ENCODE data around the gene SRC.
A peak's percentile ranks its signal among the peaks of the same experiment; 100 is the strongest.

The SRC gene

GRCh38 chr20:37385176-37385575 is 39.2 kb downstream of the SRC start:
- no peak for DNase-seq

DNA sequence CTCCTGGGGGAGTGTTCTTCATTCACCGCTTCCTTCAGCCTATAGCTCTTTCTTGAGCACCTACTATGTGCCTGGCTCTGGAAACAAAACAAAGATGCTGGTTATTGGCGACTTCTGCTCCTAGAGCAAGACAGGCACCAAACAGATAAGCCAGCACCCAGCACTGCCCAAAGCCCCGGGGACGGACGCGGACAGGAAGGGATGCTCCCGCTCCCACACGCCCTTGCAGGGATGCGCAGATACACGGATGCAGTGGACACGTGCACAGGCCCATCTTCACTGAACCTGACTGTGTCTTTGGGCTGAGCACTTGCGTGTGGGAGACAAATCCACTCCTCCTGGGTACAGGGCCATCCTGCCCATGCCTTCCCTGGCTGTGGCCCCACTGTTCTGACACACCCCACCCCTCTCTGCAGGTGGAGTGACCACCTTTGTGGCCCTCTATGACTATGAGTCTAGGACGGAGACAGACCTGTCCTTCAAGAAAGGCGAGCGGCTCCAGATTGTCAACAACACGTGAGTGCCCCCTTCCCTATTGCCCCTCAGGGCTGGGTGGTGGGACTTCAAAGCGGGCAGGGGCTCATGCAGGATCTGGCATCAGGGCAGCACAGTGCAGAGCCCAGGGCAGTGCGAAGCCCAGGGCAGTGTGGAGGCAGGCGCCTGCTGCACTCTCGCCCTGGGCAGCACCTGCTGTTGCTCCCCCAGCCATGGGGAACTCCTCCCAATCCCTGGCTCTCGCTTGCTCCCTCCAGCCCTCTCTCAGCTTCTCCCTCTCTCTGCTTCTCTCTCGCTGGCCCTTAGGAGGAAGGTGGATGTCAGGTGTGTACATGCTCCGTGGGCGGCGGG is 39.9 kb downstream of the SRC start:
- DNase-seq, result no peak

DNA sequence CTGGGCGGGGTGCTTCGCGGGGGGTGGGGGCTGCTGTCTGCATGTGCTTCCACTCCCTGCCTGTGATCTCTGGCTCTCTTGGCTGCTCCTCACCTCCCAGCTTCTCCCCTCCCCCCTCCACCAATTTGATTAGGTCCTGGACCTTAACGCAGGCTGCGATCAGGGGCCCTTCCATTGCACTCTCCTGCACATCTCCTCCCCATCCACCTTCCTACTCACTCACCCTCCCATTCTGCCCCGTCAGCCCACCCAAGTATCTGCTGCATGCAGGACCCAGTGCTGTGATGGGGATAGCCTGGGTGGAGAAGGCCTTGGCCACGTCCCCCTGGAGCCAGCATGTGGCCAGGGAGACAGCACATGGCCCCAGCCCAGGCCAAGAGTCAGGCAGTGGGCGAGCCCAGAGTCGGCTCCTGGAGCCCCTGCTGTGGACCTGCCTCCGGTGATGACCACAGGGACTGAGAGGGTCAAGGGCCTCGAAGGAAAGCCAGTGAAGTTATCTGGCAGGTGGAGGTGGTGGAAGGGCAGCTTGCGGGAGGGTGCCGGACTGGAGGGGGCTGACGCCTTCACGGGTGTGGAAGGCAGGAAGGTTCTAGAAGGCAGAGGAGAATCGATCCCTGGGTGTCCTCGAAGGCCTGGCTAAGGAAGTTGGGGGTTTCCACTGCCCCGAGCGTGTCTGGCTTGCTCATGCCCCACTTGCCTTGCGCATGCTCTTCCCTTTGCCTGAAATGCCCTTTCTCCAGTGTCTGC is 40.7 kb downstream of the SRC start:
- DNase-seq, result no peak

DNA sequence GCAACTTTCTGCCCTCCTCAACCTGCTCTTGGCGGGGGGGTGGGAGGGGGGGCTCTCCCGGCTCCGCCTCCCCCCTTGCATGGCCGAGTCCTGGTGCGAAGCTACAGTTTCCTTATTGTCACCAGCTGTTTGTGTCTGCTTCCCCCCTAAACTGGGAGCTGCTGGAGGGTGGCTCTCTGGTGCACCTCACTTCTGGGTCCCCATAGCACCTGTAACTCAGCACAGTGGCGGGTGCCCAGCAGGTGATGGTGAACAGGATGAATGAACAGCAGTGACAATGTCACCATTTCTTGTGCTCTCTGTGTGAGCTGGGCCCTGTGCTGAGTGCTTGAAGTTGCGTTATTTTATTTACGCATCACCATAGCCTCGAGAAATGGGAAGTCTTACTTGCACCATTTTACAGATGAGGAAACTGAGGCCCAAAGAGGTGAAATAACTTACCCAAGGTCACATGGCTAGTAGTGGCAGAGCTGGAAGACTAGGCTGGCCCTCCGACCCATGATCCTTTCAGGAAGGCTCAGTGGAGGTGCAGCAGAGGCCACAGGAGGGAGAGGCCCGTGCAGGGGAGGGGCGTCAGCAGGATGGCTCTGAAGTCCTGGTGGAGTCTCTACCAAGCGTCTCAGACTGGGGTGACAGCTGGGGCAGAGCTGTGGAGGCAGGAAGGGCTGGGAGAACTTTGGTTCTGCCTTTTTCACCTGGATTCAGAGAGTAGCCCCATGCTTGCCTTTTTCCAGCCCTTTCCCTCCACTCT is 41.8 kb downstream of the SRC start:
- DNase-seq, result no peak

GRCh38 chr20:37388831-37389230 is 42.9 kb downstream of the SRC start:
- no peak for DNase-seq

DNA sequence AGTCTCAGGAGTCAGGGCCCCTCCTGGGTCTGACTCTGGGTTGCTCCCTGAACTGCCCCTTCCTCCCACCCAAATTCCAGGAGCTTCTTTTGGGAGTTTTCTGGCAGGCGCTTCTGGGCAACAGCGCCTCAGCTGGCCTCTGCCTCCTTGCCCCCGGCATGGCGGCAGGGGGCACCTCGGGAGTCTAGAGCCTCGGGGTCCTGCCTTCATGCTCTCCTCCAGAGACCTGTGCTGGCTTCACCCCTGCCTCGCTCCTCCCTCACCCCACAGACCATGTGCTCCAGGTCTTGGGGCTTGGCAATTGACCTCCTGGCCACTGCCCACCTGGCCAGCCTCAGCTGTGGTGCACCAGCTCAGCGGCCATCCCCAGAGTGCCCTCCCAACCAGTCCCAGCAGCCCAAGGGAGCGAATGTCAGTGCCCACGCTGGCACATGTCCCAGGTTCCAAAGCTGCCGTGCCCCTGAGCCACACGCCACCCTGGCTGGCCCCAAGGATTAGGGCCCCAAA is 43.4 kb downstream of the SRC start:
- no peak for DNase-seq

DNA sequence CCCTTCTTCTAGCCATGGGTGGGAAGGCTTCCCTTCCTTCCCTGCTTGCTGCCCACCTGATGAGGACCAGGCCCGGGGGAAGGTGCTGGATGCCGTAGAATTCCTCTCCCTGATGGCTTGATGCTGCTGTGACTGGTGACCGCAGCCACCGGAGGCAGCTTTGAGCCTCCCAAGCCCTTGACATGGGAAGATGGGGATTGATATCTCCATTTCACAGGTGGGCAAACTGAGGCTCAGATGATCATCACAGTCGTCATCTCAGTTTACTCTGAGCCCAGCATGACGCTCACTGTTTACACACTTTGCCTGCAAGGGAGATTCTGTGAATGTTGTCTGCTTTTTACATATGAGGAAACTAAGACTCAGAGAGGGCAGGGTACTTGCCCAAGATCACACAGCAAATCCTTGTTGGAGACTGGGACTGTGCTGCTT is 43.9 kb downstream of the SRC start:
- no peak for DNase-seq

DNA sequence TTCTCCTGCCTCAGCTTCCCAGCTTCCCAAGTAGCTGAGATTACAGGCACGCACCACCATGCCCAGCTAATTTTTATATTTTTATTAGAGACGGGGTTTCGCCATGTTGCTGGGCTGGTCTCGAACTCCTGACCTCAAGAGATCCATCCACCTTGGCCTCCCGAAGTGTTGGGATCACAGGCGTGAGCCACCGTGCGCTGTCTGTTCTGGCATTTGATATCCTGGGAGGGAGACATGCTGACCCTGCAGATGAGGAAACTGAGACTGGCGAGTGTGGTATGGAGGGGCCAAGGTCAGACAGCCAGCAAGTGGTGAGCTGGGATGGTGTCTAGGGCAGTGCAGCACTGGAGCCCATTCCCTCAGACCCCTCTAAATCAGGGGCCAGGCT is 44.6 kb downstream of the SRC start:
- DNase-seq, result no peak

- DNase-seq, result no peak
Observed at GRCh38 chr20:37390891-37391525, 45.1 kb downstream of the SRC start.

DNA sequence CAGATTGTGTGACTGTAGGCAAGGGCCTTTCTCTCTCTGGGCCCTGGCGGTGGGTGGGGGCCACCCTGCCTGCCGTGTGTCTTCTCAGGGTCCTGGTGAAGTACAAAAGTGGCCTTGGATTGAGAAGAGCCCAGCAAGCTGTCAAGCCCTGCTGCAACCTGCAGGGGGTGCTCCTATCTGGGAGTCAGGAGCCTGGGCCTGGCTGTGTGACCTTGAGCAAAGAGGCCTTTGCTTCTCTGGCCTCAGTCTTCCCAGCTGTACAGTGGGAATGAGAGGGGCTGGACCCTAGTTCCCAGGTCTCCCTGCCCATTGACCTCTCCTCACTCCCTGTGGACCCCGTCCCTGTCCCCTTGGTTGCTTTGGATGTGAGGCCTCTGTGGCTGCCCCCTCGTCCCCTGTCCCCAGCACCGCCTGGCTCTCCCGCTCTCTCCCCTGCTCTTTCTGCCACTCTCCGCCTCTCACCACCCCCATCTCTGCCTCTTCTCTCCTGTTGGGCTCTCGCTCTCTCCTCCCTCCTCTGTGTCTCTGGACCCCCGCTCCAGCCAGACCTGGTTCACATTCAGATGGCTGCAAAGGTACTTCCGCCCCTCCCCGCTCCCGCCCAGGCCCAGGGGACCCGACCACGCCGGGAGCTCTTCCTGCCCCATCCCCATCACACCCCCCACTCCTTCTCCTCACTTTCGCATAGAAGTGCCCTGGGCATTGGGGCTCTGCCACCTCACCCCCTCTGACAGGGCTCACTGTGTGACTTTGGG is 46.7 kb downstream of the SRC start:
- peak; percentile 12 for DNase-seq

DNA sequence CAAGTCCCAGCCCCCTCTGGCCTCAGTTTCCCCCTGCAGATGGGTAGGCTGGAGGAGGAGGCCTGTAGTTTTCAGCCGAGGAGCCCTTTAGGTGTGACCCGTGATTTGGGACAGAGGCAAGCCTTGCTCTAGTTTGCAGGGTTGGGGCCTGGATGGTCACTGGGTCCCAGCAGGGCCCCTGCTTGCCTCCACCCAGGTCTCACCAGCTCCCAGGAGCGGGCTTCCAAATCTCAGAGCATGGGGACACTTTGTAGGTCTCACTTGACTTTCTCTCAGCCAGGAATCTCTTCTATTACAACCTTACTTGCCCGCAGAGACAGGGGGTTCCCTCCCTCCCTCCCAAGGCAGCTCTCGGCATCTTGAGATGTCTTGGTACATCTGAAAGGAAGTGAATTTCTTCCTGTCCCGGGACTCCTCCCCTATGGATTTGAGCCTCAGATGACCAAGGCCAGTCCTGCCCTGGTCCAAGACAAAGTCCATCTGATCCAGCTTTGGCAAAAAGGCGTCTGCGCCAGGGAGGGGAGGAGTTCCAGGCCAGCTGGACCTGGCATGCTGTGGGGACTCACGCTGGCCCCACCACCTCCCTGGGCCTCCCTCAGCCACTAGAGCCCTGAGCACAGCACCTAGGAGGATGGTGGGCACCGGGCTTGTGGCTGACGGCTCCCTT is 47.4 kb downstream of the SRC start:
- no peak for DNase-seq

DNA sequence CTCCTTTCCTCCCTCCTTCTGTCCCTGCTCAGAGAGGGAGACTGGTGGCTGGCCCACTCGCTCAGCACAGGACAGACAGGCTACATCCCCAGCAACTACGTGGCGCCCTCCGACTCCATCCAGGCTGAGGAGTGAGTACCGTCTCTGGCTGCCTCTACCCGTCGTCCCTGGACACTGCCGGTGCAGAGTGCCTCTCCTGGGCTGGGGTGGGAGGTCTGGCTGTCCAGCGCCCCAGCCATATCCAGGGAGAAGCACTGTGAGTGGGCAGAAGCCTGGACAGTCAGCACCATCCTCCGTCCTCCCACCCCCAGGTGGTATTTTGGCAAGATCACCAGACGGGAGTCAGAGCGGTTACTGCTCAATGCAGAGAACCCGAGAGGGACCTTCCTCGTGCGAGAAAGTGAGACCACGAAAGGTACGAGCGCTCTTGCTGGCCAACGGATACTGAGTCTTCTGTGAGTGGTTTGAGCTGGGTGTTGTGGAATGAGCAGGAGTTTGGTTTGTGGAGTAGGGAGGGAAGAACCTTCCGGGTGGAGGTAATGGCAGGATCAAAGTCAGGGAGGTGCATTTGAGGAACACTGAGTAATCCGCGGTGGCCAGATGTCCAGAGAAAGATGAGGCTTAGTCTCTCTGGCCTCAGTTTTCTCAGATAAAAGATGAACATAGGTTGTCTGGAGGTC is 48.1 kb downstream of the SRC start:
- DNase-seq, result no peak

DNA sequence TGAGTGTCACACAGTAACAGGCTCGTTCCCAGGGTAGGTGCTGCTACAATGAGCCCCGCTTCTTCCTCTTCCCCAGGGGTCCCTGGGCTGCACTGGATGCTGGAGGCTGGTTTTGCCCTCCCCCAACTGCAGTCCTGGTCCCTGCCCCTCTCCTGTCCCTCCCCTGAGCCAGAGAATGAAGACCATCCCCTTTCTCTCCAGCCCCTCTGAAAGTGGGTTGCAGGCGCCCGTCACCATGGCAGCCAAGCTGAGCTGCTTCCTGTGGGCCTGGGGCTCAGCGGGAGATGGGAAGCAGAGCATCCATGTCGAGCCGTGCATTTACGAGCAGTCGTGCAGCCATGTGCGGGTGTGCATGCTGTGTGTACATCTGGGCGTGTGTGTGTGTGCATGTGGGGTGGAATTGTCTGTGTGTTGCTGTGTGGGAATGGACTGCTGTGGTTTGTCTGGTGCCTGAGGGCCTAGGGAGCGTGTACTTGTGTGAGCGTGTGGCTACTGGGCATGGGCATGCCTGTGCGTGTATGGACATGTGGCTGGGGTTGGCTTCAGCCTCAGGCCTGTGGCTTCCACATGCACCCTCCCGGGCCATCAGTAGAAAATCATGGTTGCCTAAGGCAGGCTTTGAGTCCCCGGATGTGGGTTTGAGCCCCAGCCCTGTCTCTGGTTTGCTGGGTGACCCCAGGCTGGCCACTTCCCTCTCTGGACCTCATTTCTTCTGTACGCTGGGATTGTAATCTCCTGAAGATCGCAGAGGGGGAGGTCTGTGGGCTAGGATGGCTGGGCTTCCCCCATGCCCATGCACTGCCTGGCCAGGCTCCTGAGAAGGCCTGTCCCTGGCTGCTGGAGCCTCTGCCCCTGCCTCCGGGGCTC is 48.8 kb downstream of the SRC start:
- DNase-seq, result no peak

GRCh38 chr20:37395410-37395797 is 49.5 kb downstream of the SRC start:
- no peak for DNase-seq

DNA sequence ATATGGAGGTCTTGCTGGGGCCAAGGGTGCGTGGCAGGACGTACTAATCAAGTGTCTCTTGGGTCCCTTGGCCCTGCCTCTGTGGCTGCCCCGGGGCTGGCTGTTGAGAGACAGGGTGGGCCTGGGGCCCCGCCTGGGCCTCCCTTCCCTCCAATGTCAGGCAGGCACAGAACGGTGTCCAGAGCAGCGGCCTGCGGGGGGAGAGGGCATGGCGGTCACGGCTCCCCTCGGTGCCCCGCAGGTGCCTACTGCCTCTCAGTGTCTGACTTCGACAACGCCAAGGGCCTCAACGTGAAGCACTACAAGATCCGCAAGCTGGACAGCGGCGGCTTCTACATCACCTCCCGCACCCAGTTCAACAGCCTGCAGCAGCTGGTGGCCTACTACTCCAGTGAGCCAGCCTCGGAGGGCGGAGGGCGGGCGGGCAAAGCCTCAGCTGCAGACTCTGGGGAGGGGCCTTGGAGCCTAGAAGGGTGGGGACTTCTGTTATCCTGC is 50.0 kb downstream of the SRC start:
- DNase-seq, result no peak

DNA sequence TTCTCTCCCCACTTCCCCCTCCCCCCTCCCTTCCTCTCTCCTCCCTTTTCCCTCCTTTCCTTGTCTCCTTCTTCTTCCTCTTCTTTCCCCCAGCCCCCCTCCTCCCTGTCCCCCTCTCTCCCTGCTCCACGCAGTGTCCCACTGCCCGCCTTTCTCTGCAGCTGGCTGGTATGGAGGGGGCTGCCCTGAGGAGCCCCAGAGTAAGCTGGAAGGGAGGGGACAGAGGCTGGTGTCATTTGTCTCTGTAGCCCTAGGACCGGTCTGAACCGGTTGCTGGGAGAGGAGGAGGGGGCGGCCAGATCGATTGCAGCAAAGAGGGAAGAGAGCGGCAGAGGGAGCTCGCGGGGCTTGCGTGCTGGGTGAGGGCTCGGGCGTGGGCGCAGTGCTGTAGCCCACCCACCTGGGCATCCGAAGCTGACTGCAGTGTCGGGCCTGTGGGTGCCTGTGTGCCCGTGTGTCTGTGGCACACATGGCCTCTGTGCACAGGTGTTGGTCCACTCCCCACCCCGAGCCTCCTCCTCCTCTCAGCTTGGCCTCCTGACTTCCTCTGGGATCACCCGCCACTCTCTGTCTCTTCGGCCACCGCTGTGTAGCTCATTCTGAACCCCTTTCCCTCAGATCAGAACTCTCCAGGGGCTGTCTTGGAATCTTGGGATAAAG is 50.6 kb downstream of the SRC start:
- no peak for DNase-seq

DNA sequence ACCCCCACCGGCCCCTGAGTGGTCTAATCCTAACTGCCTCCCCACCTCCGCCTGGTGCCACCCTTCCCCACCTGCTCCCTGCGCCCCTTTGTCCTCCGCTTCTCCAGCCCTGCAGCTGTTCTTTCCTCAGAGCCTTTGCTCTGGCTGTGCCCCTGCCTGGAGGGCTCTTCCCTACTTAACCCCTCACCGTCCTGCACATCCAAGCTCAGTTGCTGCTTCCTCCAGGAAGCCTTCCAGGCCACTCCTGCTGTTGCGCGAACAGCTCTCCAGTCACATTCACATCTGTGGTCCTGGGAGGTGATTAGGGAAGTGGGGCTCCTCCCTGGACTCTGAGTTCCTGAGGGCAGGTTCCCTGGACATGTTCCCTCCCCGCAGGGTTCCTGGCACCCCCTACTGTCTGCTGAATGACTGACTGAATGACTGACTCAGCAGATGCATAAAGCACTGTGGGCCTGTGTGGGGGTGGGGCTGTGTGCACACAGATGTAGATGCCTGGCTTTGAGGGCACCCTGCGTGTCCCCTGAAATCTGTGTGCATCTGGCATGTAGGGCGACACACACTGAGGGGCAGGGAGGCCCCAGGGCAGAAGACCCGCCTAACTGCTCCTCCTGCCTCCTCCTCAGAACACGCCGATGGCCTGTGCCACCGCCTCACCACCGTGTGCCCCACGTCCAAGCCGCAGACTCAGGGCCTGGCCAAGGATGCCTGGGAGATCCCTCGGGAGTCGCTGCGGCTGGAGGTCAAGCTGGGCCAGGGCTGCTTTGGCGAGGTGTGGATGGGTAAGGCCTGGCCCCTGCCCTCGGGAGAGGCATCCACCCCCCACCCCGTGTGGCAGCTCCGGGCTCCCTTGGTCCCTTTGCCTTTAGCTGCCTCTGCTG is 51.4 kb downstream of the SRC start:
- no peak for DNase-seq
